K562 (cell line): ENCODE measurements around the gene FAM110D.

Experiments used
- BCL6 ChIP-seq: fragments of 250-450 bp; sonication (Bioruptor Pico); IDR thresholded peaks from 2 replicates; pipeline ENCODE4 v1.4.0; 2020
- CHCHD3 ChIP-seq: fragments of 250-450 bp; sonication (Bioruptor Pico); IDR thresholded peaks from 2 replicates; pipeline ENCODE4 v2.1.2; 2022; ENCODE audit warnings: mild to moderate bottlenecking
- CTCF ChIP-seq, 3 experiments: IDR thresholded peaks in 2 of 3; conservative IDR thresholded peaks in 1 of 3; 2 replicates each; pipeline ENCODE4 v1.5.1; 2011 to 2012; ENCODE audit warnings: low read length in 3 of 3, mild to moderate bottlenecking in 3 of 3, control low read depth in 2 of 3, improper control_type of control experiment in 1 of 3, inconsistent platforms in 1 of 3, low read depth in 1 of 3, mixed read lengths in 1 of 3, moderate library complexity in 1 of 3; ENCODE audit not compliant: insufficient read depth in 2 of 3
- FOXM1 ChIP-seq, 2 experiments: fragments of 450-650 bp in 1 of 2; sonication (generic) in 1 of 2; formaldehyde crosslinking in 1 of 2; IDR thresholded peaks; 2 replicates each; pipeline versions ENCODE4 v1.6.1 to v1.9.0; 2017 to 2022; ENCODE audit warnings: low read depth in 2 of 2, mild to moderate bottlenecking in 2 of 2, missing genetic modification reagents in 1 of 2, moderate library complexity in 1 of 2
- HMG20A ChIP-seq: fragments of 450-650 bp; formaldehyde crosslinking; conservative IDR thresholded peaks from 2 replicates; pipeline ENCODE4 v1.4.0; 2020; ENCODE audit warnings: mild to moderate bottlenecking, mixed read lengths
- PRDM10 ChIP-seq: fragments of 450-650 bp; IDR thresholded peaks from 2 replicates; pipeline ENCODE4 v1.6.1; 2018; ENCODE audit not compliant: partially characterized antibody
- PREB ChIP-seq: sonication (generic); formaldehyde crosslinking; IDR thresholded peaks from 2 replicates; pipeline ENCODE4 v1.8.1; 2023; ENCODE audit warnings: mild to moderate bottlenecking, missing genetic modification reagents
- SREBF2 ChIP-seq: sonication (generic); formaldehyde crosslinking; IDR thresholded peaks from 2 replicates; pipeline ENCODE4 v1.4.0; 2020; ENCODE audit warnings: mild to moderate bottlenecking, missing genetic modification reagents
- U2AF2 ChIP-seq: fragments of 200-400 bp; formaldehyde crosslinking; optimal IDR thresholded peaks from 2 replicates; pipeline ENCODE3; 2017; ENCODE audit warnings: low read depth, mild to moderate bottlenecking, low read length
- ZBTB17 ChIP-seq: fragments of 450-650 bp; formaldehyde crosslinking; IDR thresholded peaks from 2 replicates; pipeline ENCODE4 v1.4.0; 2020; ENCODE audit warnings: mild to moderate bottlenecking
- ZHX1 ChIP-seq: fragments of 150-350 bp; conservative IDR thresholded peaks from 2 replicates; pipeline ENCODE4 v1.6.1; 2014; ENCODE audit warnings: low read length
- ZNF41 ChIP-seq: fragments of 250-450 bp; sonication (Bioruptor Pico); conservative IDR thresholded peaks from 2 replicates; pipeline ENCODE4 v1.4.0; 2020; ENCODE audit warnings: mild to moderate bottlenecking
- ZNF609 ChIP-seq: sonication (generic); formaldehyde crosslinking; IDR thresholded peaks from 2 replicates; pipeline ENCODE4 v1.8.1; 2023; ENCODE audit warnings: missing genetic modification reagents, mild to moderate bottlenecking, borderline replicate concordance

GRCh38 chr1:26187882-26188281, 29.0 kb downstream of the FAM110D start:
- TF ChIP-seq ZHX1 (no peak), PREB (CRISPR knock-in tag) (no peak), SREBF2 (CRISPR knock-in tag) (no peak), ZNF41 (CRISPR knock-in tag) (no peak), CHCHD3 (CRISPR knock-in tag) (no peak), PRDM10 (no peak), CTCF (IDR thresholded peaks at IDR 0.05 in 2 of 3, conservative IDR thresholded peaks at IDR 0.05 in 1 of 3; ENCODE audit: insufficient read depth in 2 of 3, low read depth in 1 of 3, low read length in 3 of 3) (no peak), FOXM1 (IDR thresholded peaks at IDR 0.05; ENCODE audit: low read depth) (no peak), FOXM1 (CRISPR knock-in tag; IDR thresholded peaks at IDR 0.05; ENCODE audit: low read depth) (no peak), ZBTB17 (no peak), U2AF2 (no peak), BCL6 (CRISPR knock-in tag) (no peak), ZNF609 (no peak), HMG20A (CRISPR knock-in tag) (no peak)
